ENCODE data around the gene WDFY3.

- TF ChIP-seq CREB1 (IDR thresholded peaks at IDR 0.05; ENCODE audit: low read depth) (no peak), TAF1 (IDR thresholded peaks at IDR 0.05; ENCODE audit: low read depth) (no peak), USF1 (IDR thresholded peaks at IDR 0.05) (no peak), REST (IDR thresholded peaks at IDR 0.05; ENCODE audit: low read depth) (no peak), RAD21 (IDR thresholded peaks at IDR 0.05; ENCODE audit: low read depth) (no peak), EGR1 (IDR thresholded peaks at IDR 0.05) (no peak), NFIC (IDR thresholded peaks at IDR 0.05) (no peak), FOXM1 (IDR thresholded peaks at IDR 0.05; ENCODE audit: borderline replicate concordance, low read depth) (no peak)
Observed at GRCh38 chr4:84651499-84651898, 315.0 kb downstream of the WDFY3 start.
